Karpas-422 (cell line): Measurements from ENCODE around the gene HSD17B4. TPM values are rescaled to one million over a fixed set of nuclear protein-coding genes. Genes with fewer than 3 reads are reported as not detected.
"Not testable (repeated sequence)": the region's sequence is repeated elsewhere in the genome, so short reads cannot be mapped to it uniquely, and the experiment has no call there.

ENCODE experiments used
- DNase-seq: peaks from one replicate; pipeline ENCODE4 v3.0.0-alpha.2; 2015
- H2AFZ ChIP-seq: fragments of 200-600 bp; sonication (generic); 2 replicates; pipeline ENCODE4 v1.6.1; 2014; ENCODE audit warnings: antibody characterized with exemption, low read length, mixed read lengths
- H3K27ac ChIP-seq: fragments of 200-600 bp; sonication (generic); 2 replicates; pipeline ENCODE4 v1.5.1; 2014; ENCODE audit warnings: mild to moderate bottlenecking, low read length, moderate library complexity
- H3K27me3 ChIP-seq: fragments of 200-600 bp; sonication (generic); 2 replicates; pipeline ENCODE4 v1.6.1; 2014; ENCODE audit warnings: low read length, mixed read lengths
- H3K36me3 ChIP-seq: fragments of 200-600 bp; sonication (generic); 2 replicates; pipeline ENCODE4 v1.6.1; 2014; ENCODE audit warnings: low read length, mixed read lengths; ENCODE audit not compliant: insufficient read depth
- H3K4me1 ChIP-seq: fragments of 200-600 bp; sonication (generic); 2 replicates; pipeline ENCODE4 v1.6.1; 2014; ENCODE audit warnings: mild to moderate bottlenecking, low read length, mixed read lengths
- H3K4me2 ChIP-seq: fragments of 200-600 bp; sonication (generic); 2 replicates; pipeline ENCODE4 v1.6.1; 2014; ENCODE audit warnings: low read length, low read depth, mild to moderate bottlenecking; ENCODE audit not compliant: poor library complexity, severe bottlenecking
- H3K4me3 ChIP-seq: fragments of 200-600 bp; sonication (generic); 2 replicates; pipeline ENCODE4 v1.5.1; 2014; ENCODE audit warnings: mild to moderate bottlenecking, antibody characterized with exemption, low read length, mixed read lengths
- H3K79me2 ChIP-seq: fragments of 200-600 bp; sonication (generic); 2 replicates; pipeline ENCODE4 v1.6.1; 2014; ENCODE audit warnings: mild to moderate bottlenecking, low read length, mixed read lengths
- H3K9ac ChIP-seq: fragments of 200-600 bp; sonication (generic); 2 replicates; pipeline ENCODE4 v1.6.0; 2014; ENCODE audit warnings: low read length
- H3K9me2 ChIP-seq: fragments of 200-600 bp; sonication (generic), shearing (Covaris generic); replicated peaks from 2 replicates; pipeline ENCODE4 v1.6.0; 2014; ENCODE audit warnings: mild to moderate bottlenecking, low read length, moderate library complexity; ENCODE audit not compliant: insufficient read depth
- H3K9me3 ChIP-seq: fragments of 300-700, 200-600 bp; sonication (generic); 2 replicates; pipeline ENCODE4 v1.6.1; 2014; ENCODE audit warnings: low read length, mixed read lengths
- H4K20me1 ChIP-seq: fragments of 200-600 bp; sonication (generic); 2 replicates; pipeline ENCODE4 v1.6.1; 2014; ENCODE audit warnings: mild to moderate bottlenecking, antibody characterized with exemption, low read length, low read depth; ENCODE audit not compliant: insufficient read depth
- total RNA-seq: library from RNA; depleted of rRNA; stranded (reverse); fragments of >200 nt; shearing (Covaris generic); gene quantifications from 2 replicates; pipeline ENCODE4 v1.2.3, GENCODE V29; 2014; ENCODE audit warnings: low replicate concordance

Gene HSD17B4
- total RNA-seq, 1 experiment from 2014 or later = 127 TPM

DNA sequence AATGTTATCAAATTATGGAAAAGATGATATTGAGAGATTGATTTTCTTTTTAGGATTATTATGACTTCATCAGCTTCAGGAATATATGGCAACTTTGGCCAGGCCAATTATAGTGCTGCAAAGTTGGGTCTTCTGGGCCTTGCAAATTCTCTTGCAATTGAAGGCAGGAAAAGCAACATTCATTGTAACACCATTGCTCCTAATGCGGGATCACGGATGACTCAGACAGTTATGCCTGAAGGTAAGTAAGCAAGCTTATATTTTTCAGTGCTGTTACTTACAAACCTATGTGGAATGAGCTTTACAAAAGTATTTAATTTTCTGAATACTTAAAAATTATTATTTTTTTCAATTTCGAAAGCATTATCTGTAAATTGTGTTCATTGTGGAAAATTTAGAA is 26.5 kb downstream of the HSD17B4 start:
- DNase-seq = no peak
- Histone ChIP-seq H3K4me3 (no peak overlapping the region), H3K27me3 (no peaks in the 10 kb centered on the region), H3K4me1 (no peaks in the 10 kb centered on the region), H3K9ac (no peak overlapping the region), H2AFZ (no peak overlapping the region), H3K9me3 (no peaks in the 10 kb centered on the region), H3K4me2 (no peak overlapping the region), H3K36me3 (peaks cover 12% of the 10 kb centered on the region), H3K27ac (no peak overlapping the region), H4K20me1 (no peaks in the 10 kb centered on the region), H3K79me2 (no peaks in the 10 kb centered on the region), H3K9me2 (no peaks in the 10 kb centered on the region)

DNA sequence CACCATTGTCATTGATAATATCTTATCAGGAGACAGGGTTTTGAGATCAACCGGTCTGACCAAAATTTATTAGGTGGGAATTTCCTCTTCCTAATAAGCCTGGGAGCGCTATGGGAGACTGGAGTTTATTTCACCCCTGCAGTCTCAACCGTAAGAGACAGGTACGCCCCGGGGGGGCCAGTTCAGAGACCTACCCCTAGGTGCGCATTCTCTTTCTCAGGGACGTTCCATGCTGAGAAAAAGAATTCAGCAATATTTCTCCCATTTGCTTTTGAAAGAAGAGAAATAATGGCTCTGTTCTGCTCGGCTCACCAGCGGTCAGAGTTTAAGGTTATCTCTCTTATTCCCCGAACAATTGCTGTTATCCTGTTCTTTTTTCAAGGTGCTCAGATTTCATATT is 28.3 kb downstream of the HSD17B4 start:
- H3K9me3 ChIP-seq, H3K4me2 ChIP-seq, H3K9ac ChIP-seq, H4K20me1 ChIP-seq, H3K9me2 ChIP-seq, H3K4me1 ChIP-seq, DNase-seq, H3K27ac ChIP-seq, H3K27me3 ChIP-seq, H2AFZ ChIP-seq, H3K79me2 ChIP-seq, H3K4me3 ChIP-seq: not testable (repeated sequence)
- H3K36me3 ChIP-seq = peaks cover 12% of the 10 kb centered on the region

DNA sequence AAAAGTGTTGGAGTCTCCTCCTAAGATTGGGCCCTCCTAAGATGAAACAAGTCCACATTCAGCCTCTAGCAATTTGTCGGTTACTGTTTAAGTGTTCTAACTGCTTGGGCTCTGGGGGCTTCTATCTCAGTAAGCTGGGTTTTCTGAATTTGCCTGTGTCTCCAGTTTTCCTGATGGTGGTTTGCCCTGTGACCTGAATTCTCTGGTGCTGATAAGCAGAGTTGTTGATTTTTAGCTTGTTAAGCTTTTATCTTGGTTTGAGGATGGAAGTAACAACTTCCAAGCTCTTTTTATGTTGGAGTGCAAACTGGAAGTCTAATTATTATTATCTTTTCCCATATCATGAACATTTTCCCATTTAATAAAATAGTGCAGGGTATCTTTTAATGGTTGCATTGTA is 30.9 kb downstream of the HSD17B4 start:
- no peak overlapping the region for H3K4me3 ChIP-seq
- H3K9ac ChIP-seq = no peak overlapping the region
- no peaks in the 10 kb centered on the region for H3K9me3 ChIP-seq
- H3K27ac ChIP-seq = no peak overlapping the region
- peaks cover 12% of the 10 kb centered on the region for H3K36me3 ChIP-seq
- no peaks in the 10 kb centered on the region for H4K20me1 ChIP-seq
- H3K9me2 ChIP-seq = no peaks in the 10 kb centered on the region
- no peak for DNase-seq
- no peaks in the 10 kb centered on the region for H3K79me2 ChIP-seq
- no peaks in the 10 kb centered on the region for H3K27me3 ChIP-seq
- no peaks in the 10 kb centered on the region for H3K4me1 ChIP-seq
- H2AFZ ChIP-seq = no peak overlapping the region
- H3K4me2 ChIP-seq = no peak overlapping the region

DNA sequence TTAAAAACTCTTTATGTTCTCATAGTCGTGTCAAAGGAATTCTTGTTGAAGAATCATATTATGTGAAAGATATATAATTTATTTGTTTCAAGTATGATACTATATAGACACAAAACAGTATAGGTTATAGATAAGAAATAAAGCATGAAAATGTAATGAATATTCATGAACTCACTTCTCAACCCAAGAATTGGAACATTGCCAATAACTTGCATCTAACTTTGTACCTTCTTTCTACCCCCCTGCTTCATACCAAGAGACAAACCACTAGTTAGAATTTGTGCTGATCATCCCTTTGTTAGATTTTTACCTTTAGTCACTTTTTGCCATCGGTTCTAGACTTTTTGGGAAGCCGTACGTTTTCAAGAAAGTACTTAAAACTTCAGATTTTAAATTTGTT is 32.6 kb downstream of the HSD17B4 start:
- no peaks in the 10 kb centered on the region for H3K79me2 ChIP-seq

DNA sequence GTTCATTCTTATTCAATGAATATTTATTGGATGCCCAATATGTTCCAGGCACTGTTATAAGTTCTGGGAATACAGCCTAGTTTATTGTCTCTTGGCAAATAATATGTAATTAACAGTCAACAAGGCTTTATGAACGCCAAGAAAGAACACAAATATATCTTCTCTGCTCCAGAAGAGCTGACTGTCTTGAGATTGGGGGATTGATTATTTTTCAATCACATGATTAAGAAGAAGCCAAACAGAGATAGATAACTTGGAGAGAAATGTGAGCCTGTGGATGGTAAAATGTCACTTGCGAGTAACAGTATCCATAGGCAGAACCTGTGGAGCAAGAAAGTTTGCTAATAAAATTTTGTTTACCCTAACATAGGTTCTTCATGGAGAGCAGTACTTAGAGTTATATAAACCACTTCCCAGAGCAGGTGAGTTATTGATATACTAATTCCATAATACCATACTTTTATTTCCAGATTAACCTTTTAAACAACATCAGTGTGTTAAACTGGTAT is 49.4 kb downstream of the HSD17B4 start:
- Histone ChIP-seq H3K9ac (no peak overlapping the region), H4K20me1 (no peaks in the 10 kb centered on the region), H3K4me2 (no peak overlapping the region), H3K4me3 (no peak overlapping the region), H3K27me3 (no peaks in the 10 kb centered on the region), H3K36me3 (peaks cover 10% of the 10 kb centered on the region), H3K27ac (no peak overlapping the region), H2AFZ (no peak overlapping the region), H3K9me2 (no peaks in the 10 kb centered on the region), H3K4me1 (no peaks in the 10 kb centered on the region), H3K79me2 (peaks cover 3% of the 10 kb centered on the region; the same call in 1 of the 2 replicates), H3K9me3 (peaks cover 3% of the 10 kb centered on the region; the same call in 1 of the 2 replicates)
- no peak for DNase-seq

More for the DNA sequence above, 32.6 kb downstream of the HSD17B4 start:
- no peak overlapping the region for H3K4me3 ChIP-seq
- no peak overlapping the region for H2AFZ ChIP-seq
- DNase-seq = no peak
- H3K27ac ChIP-seq = no peak overlapping the region
- no peaks in the 10 kb centered on the region for H4K20me1 ChIP-seq
- no peaks in the 10 kb centered on the region for H3K9me2 ChIP-seq
- no peak overlapping the region for H3K4me2 ChIP-seq
- peaks cover 10% of the 10 kb centered on the region for H3K36me3 ChIP-seq
- H3K4me1 ChIP-seq = no peaks in the 10 kb centered on the region
- no peak overlapping the region for H3K9ac ChIP-seq
- no peaks in the 10 kb centered on the region for H3K9me3 ChIP-seq
- no peaks in the 10 kb centered on the region for H3K27me3 ChIP-seq

DNA sequence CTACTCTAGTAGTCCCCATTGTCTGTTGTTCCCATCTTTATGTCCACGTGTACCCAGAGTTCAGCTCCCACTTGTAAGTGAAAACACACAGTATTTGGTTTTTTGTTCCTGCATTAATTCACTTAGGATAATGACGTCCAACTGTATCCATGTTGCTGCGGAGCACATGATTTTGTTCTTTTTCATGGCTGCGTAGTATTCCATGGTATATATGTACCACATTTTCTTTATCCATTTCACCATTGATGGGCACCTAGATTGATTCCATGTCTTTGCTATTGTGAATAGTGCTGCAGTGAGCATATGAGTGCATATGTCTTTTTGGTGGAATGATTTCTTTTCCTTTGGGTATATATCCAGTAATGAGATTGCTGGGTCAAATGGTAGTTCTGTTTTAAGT is 51.6 kb downstream of the HSD17B4 start:
- H3K4me3 ChIP-seq, H3K79me2 ChIP-seq, H3K4me2 ChIP-seq, DNase-seq, H3K9me3 ChIP-seq, H3K9me2 ChIP-seq, H2AFZ ChIP-seq, H4K20me1 ChIP-seq, H3K27ac ChIP-seq, H3K9ac ChIP-seq, H3K27me3 ChIP-seq, H3K4me1 ChIP-seq: not testable (repeated sequence)
- peaks cover 10% of the 10 kb centered on the region for H3K36me3 ChIP-seq

DNA sequence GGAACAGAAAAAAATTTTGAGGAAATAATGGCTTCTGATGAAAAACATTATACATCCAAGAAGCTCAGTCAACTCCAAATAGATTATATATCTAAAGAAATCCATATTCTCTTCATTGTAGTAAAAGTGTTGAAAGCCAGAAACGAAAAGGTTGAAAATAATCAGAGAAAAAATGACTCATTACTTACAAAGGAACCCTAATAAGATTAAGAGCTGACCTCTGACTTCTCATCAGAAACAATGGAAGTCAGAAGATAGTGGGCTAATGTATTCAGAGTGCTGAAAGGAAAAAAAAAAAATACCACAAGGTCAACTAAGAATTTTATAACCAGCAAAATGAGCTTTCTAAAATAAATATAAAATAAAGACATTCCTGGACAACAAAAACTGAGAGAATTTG is 60.0 kb downstream of the HSD17B4 start:
- Histone ChIP-seq H3K27me3 (no peaks in the 10 kb centered on the region), H3K4me1 (peaks cover 9% of the 10 kb centered on the region), H3K9ac (no peak overlapping the region), H3K4me3 (no peak overlapping the region), H3K79me2 (no peaks in the 10 kb centered on the region), H4K20me1 (no peaks in the 10 kb centered on the region), H3K27ac (no peak overlapping the region), H3K36me3 (peaks cover 11% of the 10 kb centered on the region; the same call in 1 of the 2 replicates), H3K9me2 (no peaks in the 10 kb centered on the region), H3K4me2 (no peak overlapping the region), H2AFZ (no peak overlapping the region), H3K9me3 (no peaks in the 10 kb centered on the region)
- DNase-seq = no peak

DNA sequence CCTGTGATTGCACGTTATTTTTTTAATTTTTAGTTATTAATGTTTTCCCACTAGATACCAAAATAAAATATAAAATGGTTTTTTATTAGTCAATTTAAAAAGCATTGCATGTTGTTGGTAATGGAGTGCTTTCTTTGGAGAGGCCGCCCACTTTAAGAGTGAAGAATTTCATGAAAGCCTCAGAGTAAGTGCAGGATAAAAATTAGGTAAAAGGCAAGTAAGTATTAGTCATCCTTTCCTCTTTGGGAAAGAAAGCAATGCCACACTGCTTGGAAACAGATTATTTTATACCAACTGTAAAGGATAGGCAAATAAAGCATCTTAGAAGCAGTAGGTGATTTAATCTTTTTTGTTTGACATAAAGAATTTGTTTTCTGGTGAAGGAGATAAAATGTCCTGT is 62.9 kb downstream of the HSD17B4 start:
- Histone ChIP-seq H3K4me1 (no peaks in the 10 kb centered on the region), H3K4me2 (no peak overlapping the region), H3K27ac (no peak overlapping the region), H3K9ac (no peak overlapping the region), H3K4me3 (no peak overlapping the region), H4K20me1 (no peaks in the 10 kb centered on the region), H3K27me3 (no peaks in the 10 kb centered on the region), H2AFZ (no peak overlapping the region), H3K9me3 (no peaks in the 10 kb centered on the region), H3K9me2 (no peaks in the 10 kb centered on the region), H3K36me3 (peaks cover 7% of the 10 kb centered on the region; the same call in 1 of the 2 replicates), H3K79me2 (no peaks in the 10 kb centered on the region)
- DNase-seq = no peak

DNA sequence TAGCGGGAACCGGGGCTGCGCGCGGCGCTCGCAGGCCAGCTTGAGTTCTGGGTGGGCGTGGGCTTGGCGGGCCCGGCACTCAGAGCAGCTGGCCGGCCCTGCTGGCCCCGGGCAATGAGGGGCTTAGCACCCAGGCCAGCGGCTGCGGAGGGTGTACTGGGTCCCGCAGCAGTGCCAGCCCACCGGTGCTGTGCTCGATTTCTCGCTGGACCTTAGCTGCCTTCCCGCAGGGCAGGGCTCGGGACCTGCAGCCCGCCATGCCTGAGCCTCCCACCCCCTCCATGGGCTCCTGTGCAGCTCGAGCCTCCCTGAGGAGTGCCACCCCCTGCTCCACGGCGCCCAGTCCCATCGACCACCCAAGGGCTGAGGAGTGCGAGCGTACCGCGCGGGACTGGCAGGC is 64.8 kb downstream of the HSD17B4 start:
- not testable (repeated sequence) for DNase-seq, H3K79me2 ChIP-seq

More for the DNA sequence above, 64.8 kb downstream of the HSD17B4 start:
- not testable (repeated sequence) for H3K9me3 ChIP-seq, H2AFZ ChIP-seq, H4K20me1 ChIP-seq, H3K27ac ChIP-seq, H3K36me3 ChIP-seq, H3K9ac ChIP-seq, H3K4me3 ChIP-seq, H3K4me2 ChIP-seq, H3K27me3 ChIP-seq, H3K9me2 ChIP-seq, H3K4me1 ChIP-seq
